GM06990 (cell line): ENCODE data around the gene BABAM2.

ENCODE experiments used
- DNase-seq: peaks from one replicate; pipeline ENCODE4 v3.0.0-alpha.2; 2011; ENCODE audit not compliant: insufficient read length; ENCODE audit errors: extremely low read depth
- H3K27me3 ChIP-seq: replicated peaks from 2 replicates; pipeline ENCODE4 v1.6.0; 2011; ENCODE audit warnings: low read length; ENCODE audit not compliant: control insufficient read depth, insufficient read depth
- H3K36me3 ChIP-seq: 2 replicates; pipeline ENCODE4 v1.5.1; 2011; ENCODE audit warnings: low read length; ENCODE audit not compliant: control insufficient read depth, insufficient read depth
- H3K4me3 ChIP-seq: replicated peaks from 2 replicates; pipeline ENCODE4 v1.5.1; 2011; ENCODE audit warnings: low read depth, mild to moderate bottlenecking, control low read depth, low read length
- CTCF ChIP-seq: IDR thresholded peaks from 2 replicates; pipeline ENCODE4 v1.5.1; 2011; ENCODE audit warnings: low read length, control low read depth, mild to moderate bottlenecking, inconsistent platforms; ENCODE audit not compliant: insufficient read depth, poor library complexity, severe bottlenecking

BABAM2 gene

GRCh38 chr2:27906074-27906473, 15.5 kb downstream of the BABAM2 start:
- TF ChIP-seq CTCF = no peak
- H3K36me3 ChIP-seq = no peaks in the 10 kb centered on the region
- no peaks in the 10 kb centered on the region for H3K27me3 ChIP-seq
- no peak overlapping the region for H3K4me3 ChIP-seq
- no peak for DNase-seq

GRCh38 chr2:27907547-27907946, 17.0 kb downstream of the BABAM2 start:
- H3K4me3 ChIP-seq = no peak overlapping the region
- DNase-seq = no peak
- H3K36me3 ChIP-seq = no peaks in the 10 kb centered on the region
- no peaks in the 10 kb centered on the region for H3K27me3 ChIP-seq
- TF ChIP-seq CTCF = no peak

- no peaks in the 10 kb centered on the region for H3K36me3 ChIP-seq
- H3K27me3 ChIP-seq = no peaks in the 10 kb centered on the region
- H3K4me3 ChIP-seq = no peak overlapping the region
- no peak for TF ChIP-seq CTCF
- no peak for DNase-seq
These were observed 19.4 kb downstream of the BABAM2 start for GRCh38 chr2:27909901-27910300.

DNA sequence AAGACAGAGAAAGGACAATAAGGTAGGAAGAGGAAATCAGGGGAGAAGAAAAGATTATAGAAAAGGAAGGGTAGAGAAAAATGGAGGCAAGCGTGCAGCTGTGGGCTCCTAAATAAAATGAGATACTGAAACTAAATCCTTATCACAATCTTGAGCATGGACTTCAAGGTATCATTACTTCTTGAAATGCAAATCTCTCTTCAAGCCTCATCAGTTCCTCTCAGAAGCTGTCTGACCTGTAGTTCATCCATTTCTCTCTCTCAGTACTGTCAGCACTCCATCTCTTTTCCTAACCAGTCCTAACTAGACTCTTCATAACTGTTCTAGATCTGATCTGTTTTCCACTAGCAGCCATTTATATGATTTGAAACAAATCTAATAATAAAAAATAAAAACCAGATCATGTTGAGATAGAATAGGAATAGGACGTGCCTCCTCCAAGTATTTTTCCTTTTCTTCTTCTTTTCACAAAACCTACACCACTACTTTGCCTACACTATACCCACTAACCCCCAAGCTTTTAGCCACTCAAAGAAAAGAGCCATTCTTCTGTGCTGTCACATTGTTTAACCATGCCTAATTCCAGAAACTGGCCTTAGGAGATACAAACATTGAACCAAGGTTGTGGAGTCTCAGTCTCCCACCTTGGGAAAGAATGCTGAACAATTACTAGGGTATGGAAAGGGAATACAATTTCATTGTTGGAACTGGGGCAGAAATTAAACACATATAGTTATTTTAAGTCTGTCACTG, 21.1 kb downstream of the BABAM2 start:
- DNase-seq = no peak

GRCh38 chr2:27912512-27912911, 22.0 kb downstream of the BABAM2 start:
- Histone ChIP-seq H3K27me3 (no peaks in the 10 kb centered on the region), H3K4me3 (no peak overlapping the region), H3K36me3 (no peaks in the 10 kb centered on the region)
- TF ChIP-seq CTCF = no peak
- DNase-seq = no peak

More for the DNA sequence above, 21.1 kb downstream of the BABAM2 start:
- TF ChIP-seq CTCF = no peak
- Histone ChIP-seq H3K4me3 (no peak overlapping the region), H3K27me3 (no peaks in the 10 kb centered on the region), H3K36me3 (no peaks in the 10 kb centered on the region)
